Colon (tissue), 2 donors: ENCODE results near the gene PCSK1N.
"Not testable (repeated sequence)": the region's sequence is repeated elsewhere in the genome, so short reads cannot be mapped to it uniquely, and the experiment has no call there.

Source experiments
- FAIRE-seq: peaks from 2 replicates; lab custom pipeline; 2012; peaks lifted over from hg19 to GRCh38; lab: Jason Lieb, UNC
- donor health status: control.
- donor health status: control.

Gene PCSK1N

DNA sequence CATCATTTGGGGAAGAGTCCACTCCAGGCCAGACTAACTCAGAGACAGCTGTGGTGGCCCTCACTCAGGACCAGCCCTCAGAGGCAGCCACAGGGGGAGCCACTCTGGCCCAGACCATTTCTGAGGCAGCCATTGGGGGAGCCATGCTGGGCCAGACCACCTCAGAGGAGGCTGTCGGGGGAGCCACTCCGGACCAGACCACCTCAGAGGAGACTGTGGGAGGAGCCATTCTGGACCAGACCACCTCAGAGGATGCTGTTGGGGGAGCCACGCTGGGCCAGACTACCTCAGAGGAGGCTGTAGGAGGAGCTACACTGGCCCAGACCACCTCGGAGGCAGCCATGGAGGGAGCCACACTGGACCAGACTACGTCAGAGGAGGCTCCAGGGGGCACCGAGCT, 12.4 kb downstream of the PCSK1N start:
- FAIRE-seq: no peak

DNA sequence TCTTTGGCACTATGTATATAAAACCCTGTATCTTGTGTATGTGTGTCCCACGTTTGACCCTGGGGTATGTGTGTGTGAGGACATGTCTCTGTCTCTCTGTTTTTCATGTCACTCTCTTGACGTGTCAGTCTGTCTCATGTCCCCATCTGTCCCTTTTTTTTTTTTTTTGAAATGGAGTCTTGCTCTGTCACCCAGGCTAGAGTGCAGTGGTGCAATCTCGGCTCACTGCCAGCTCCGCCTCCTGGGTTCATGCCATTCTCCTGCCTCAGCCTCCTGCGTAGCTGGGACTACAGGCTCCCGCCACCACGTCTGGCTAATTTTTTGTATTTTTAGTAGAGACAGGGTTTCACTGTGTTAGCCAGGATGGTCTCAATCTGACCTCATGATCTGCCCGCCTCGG, 16.0 kb downstream of the PCSK1N start:
- not testable (repeated sequence) for FAIRE-seq

- FAIRE-seq: no peak
Measured at GRCh38 chrX:48818866-48819265, 16.5 kb downstream of the PCSK1N start.

DNA sequence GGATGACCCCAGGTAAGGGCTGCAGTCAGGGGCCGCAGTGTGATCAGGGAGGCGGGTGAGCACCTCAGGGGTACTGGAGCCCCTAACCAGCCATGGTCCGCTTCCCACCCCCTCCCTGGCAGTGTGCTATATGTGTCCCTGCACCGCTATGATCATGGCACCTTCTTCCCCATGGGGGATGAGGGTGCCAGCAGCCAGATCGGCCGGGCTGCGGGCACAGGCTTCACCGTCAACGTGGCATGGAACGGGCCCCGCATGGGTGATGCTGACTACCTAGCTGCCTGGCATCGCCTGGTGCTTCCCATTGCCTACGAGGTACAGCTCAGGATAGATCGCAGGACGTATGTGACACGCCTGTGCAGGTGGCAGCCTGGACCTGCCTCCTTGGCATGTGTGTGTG, 17.3 kb downstream of the PCSK1N start:
- no peak for FAIRE-seq

DNA sequence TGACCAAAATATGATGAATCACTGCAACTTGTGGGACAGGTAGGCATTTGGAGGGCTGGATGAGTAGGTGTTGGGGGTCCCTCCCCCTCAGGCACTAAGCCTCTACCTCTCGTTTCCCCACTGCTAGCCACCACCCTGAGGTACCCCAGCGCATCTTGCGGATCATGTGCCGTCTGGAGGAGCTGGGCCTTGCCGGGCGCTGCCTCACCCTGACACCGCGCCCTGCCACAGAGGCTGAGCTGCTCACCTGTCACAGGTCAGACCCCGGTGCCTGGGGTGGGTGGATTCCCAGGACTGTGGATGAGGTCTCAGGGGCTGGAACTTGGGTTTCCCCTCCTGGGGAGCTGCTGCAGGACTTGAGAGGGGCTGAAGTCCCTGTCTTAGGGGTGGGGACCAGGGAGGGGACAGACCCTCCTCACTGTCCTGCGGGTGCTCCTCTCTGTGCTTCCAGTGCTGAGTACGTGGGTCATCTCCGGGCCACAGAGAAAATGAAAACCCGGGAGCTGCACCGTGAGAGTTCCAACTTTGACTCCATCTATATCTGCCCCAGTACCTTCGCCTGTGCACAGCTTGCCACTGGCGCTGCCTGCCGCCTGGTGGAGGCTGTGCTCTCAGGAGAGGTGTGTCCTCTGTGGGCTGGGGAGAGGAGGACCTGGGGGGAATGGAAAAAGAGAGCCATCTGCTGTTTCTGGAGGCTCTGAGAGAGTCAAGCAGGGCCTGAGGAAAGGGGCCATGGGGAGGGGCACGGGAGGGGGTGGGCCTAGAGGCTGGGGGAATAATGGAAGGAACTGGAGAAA, 19.2 kb downstream of the PCSK1N start:
- FAIRE-seq: no peak

- no peak for FAIRE-seq
Measured at GRCh38 chrX:48815266-48815665, 20.1 kb downstream of the PCSK1N start.

DNA sequence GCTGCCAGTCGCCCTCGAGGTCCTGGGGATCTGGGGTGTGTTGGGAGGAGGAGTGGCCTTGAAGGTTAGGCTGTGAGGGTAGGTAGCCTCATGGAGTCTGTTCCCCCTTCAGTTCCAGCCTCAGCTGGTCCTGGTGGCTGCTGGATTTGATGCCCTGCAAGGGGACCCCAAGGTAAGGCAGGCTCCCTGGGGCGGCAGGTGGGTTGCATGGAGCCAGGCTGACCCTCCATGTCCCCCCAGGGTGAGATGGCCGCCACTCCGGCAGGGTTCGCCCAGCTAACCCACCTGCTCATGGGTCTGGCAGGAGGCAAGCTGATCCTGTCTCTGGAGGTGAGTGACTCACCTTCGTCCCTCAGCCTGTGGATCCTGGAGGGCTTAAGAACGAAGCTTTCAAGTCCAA, 20.7 kb downstream of the PCSK1N start:
- FAIRE-seq: no peak

GRCh38 chrX:48813644-48814043, 21.8 kb downstream of the PCSK1N start:
- no peak for FAIRE-seq

- no peak for FAIRE-seq
Measured at GRCh38 chrX:48806081-48806480, 29.3 kb downstream of the PCSK1N start.

DNA sequence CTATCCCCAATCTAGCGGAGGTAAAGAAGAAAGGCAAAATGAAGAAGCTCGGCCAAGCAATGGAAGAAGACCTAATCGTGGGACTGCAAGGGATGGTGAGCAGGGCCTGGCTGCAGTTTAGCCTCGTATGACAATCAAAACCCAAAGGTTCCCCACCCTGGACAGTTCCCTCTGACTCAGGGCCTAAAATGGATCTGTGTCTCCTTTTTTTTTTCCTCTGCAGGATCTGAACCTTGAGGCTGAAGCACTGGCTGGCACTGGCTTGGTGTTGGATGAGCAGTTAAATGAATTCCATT, 32.6 kb downstream of the PCSK1N start:
- FAIRE-seq: no peak

DNA sequence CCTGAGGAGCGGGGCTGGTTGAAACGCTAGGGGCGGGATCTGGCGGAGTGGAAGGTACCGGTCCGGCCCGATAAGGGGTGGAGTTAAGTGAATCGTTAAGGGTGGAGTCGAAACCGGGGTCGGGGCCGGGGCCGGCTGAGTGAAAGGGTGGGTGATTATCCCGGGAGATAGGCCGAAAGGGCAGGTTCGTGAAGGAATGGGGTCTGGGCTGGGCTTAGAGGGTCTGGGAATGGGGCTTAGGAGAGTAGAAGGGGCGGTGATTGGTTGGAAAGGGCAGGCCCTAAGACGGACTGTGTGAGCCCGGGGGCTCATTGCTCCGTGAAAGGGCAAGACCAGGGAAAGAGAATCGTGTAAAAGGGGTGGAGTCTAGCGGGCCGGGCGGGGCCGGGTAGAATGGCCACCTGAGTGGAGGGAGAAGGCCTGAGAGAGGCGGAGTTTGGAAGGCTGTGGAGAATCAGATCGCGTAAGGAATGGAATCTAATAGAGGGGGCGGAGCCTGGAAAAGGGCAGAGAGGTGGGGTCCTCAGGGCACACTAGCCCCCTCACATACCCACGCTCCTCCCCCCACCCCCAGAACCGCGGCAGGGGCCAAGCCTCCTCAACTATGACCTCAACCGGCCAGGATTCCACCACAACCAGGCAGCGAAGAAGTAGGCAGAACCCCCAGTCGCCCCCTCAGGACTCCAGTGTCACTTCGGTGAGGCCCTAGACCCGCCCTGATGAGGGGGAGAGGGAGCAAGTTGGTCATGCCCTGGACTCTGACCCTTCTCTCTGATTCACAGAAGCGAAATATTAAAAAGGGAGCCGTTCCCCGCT, 33.1 kb downstream of the PCSK1N start:
- FAIRE-seq: no peak

DNA sequence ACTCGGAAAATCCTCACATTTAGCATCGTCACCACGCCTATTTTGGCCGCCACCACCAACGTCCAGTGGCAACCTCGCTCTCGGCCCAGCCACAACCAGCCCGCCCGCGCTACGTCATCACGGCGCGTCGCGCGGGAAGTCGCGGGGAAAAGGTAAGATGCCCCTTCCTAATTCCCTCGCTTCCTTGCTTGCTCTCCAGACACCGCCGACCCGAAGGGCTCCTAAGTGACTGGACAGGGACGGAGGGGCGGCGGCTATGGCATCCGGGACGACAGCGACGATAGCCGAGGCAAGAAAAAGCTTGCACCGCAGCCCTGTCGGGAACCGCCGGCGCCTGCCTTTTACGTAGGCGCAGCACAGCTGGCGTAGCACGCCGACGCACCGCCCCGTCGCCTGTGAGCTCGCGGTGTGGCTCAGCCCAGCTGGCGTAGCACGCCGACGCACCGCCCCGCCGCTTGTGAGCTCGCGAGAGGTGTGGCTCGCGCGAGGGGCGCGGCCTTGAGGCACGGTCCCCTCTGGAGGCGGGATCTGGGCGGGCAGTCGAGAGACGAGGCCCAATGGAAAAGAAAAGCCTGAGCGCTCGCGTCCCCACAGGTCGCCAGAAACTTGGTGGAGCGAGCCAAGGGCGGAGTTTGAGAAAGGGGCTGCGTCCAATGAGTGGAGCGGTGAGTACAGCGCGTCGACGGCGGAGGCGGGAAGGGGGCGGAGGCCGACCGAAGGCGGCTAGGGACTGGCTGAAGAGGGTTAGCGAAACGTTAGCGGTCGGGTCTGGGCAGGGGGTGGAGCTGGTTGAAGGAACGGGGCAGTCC, 33.9 kb downstream of the PCSK1N start, which contains the start of gene HDAC6:
Gene HDAC6 (plus strand): TSS at position 788 of the 809 bp plus-strand sequence. CDS start 626 bp downstream, outside the sequence.
- FAIRE-seq: peak; percentile 45

- FAIRE-seq: no peak
Measured at GRCh38 chrX:48800574-48801279, 34.7 kb downstream of the PCSK1N start.

- no peak for FAIRE-seq
Measured at GRCh38 chrX:48798318-48798717, 37.1 kb downstream of the PCSK1N start.

DNA sequence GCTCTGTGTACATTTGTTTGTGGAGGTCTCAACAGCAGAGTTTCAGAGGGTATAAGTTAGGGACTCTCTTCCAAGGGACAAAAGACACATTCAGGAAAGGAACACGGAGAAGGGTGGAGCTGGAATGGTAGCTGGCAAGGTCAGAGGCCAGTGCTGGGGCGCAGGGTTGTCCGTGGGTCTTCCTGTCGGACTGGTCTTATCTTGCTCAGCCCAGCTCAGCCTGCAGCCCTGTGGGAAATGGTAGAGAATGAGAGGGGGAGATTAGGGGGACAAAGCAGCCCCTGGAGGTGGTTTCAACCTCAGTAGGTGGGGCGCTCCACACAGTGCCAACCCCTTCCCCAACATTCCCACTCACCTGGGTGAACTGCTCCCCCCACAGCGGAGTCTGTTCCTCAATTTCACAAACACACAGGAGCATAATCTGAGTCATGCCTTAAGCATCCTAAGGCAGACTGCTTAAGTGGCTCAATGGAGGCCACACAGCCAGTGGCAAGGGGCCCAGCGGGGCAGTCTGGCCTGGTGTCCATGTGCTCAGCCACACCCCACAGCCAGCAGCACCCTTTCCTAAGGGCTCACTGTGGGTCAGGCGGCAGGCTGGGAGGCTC, 40.4 kb downstream of the PCSK1N start:
- FAIRE-seq: no peak

- FAIRE-seq: no peak
Measured at GRCh38 chrX:48794340-48794910, 41.0 kb downstream of the PCSK1N start.

DNA sequence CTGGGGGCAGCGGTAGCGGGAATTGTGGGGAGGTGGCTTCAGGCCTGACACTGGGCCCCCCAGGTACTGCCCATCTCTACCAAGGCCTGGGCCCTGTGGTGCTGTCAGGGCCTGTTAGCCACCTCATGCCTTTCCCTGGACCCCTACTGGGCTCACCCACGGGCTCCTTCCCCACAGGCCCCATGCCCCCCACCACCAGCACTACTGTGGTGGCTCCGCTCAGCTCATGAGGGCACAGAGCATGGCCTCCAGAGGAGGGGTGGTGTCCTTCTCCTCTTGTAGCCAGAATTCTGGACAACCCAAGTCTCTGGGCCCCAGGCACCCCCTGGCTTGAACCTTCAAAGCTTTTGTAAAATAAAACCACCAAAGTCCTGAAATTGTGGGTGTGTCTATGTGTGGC, 41.5 kb downstream of the PCSK1N start:
- no peak for FAIRE-seq

DNA sequence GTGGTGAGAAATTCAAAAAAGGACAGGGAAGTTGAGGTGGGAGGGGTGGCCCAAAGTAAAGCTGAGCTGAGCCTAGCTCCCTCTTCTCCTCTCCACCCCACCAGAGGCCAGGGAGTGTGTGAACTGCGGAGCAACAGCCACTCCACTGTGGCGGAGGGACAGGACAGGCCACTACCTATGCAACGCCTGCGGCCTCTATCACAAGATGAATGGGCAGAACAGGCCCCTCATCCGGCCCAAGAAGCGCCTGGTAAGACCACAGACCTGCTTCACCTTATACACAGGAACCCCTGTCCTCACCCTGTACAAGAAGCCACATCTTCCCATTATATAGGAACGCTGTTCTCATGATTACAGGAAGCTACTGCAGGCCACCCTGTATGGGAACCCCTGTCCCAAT, 43.2 kb downstream of the PCSK1N start:
- FAIRE-seq: no peak

DNA sequence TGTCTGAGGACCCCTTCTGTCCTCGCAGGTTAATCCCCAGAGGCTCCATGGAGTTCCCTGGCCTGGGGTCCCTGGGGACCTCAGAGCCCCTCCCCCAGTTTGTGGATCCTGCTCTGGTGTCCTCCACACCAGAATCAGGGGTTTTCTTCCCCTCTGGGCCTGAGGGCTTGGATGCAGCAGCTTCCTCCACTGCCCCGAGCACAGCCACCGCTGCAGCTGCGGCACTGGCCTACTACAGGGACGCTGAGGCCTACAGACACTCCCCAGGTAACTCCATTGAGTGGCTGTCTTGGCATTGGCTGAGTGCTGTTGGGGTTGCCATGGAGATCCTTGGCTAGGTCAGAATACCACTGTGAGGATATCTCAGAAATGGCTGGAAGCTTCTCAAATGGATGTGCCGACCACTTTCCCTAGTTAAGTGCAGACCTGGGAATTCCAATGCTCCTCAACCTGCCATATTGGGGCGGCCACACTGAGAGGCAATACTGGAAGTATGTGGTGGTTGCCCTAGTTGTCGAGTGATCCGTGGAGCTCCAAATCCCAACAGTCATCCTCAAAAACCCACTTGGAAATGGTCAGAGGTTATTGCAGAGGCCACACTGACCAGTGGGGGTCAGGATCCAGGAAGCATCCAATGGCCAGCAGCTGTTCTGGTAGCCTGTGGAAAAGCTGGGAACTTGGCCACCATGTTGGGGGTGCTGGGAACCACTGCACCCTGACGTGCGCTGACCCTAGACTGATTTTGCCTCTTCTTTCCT, 44.2 kb downstream of the PCSK1N start:
- FAIRE-seq: no peak

DNA sequence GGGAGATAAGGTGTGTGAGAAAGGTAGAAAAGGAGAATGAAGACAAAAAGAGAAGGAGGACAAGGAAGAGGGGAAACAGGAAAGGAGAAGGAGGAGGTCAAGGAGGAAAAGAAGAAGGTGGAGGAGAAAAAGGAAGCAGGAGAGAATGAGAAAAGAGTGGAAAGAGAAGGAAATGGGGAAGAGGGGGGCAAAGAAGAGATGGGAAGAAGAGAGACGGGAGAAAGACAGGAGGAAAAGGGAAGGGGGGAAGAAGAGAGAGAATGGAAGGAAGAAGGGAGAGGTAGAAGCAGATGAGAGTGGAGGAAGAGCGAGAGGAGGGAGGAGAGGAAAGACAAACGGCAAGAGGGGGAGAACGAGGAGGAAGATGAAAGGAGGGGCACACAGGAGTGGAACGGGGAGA, 44.9 kb downstream of the PCSK1N start:
- FAIRE-seq: no peak
